Measurements from ENCODE around the gene FAM149A.

FAM149A gene

DNA sequence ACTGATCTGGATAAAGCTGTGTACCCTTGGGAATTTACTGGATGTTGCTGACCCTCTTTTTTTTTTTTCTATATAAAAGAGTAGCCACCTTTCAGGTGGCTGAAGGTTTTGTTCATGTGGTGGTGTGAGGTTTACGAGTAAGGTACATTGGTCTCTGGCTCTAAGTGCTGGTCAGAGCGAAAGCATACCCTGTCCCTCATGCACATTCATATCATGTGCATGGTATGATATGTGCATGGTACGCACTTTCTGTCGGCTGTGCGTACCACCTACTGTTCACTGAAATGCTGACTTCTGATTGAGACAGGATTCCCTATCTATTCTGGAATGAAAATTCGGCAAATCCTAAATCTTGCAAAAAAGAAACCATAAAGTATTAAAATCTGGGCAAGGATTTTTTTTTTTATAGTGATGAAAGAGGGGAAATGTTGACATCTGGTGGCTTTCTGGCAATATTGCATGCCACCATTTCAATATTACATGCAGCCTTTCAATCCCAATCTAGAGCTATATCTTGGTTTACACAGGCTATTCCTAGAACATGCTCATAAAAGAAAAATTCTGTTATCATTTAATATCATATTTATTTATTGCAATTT lies 32.8 kb downstream of the FAM149A start:
- Histone ChIP-seq H3K27ac (no peak overlapping the region), H3K27me3 (ENCODE audit: insufficient read depth, low read depth) (no peaks in the 10 kb centered on the region), H3K79me2 (ENCODE audit: insufficient read depth, low read depth) (no peaks in the 10 kb centered on the region), H3K4me3 (IDR thresholded peaks at IDR 0.05; ENCODE audit: insufficient read depth, low read depth, low read length) (no peak overlapping the region), H4K20me1 (ENCODE audit: insufficient read depth) (no peaks in the 10 kb centered on the region), H3K4me2 (no peak overlapping the region), H3K4me1 (ENCODE audit: low read depth, poor library complexity, severe bottlenecking) (peaks cover 9% of the 10 kb centered on the region), H2AFZ (ENCODE audit: low read depth) (no peak overlapping the region), H3K36me3 (ENCODE audit: insufficient read depth) (no peaks in the 10 kb centered on the region), H3K9ac (no peak overlapping the region)
- TF ChIP-seq, protein P1, sequence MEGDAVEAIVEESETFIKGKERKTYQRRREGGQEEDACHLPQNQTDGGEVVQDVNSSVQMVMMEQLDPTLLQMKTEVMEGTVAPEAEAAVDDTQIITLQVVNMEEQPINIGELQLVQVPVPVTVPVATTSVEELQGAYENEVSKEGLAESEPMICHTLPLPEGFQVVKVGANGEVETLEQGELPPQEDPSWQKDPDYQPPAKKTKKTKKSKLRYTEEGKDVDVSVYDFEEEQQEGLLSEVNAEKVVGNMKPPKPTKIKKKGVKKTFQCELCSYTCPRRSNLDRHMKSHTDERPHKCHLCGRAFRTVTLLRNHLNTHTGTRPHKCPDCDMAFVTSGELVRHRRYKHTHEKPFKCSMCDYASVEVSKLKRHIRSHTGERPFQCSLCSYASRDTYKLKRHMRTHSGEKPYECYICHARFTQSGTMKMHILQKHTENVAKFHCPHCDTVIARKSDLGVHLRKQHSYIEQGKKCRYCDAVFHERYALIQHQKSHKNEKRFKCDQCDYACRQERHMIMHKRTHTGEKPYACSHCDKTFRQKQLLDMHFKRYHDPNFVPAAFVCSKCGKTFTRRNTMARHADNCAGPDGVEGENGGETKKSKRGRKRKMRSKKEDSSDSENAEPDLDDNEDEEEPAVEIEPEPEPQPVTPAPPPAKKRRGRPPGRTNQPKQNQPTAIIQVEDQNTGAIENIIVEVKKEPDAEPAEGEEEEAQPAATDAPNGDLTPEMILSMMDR (conservative IDR thresholded peaks at IDR 0.05; ENCODE audit: low read depth, low read length): peak; percentile 78

DNA sequence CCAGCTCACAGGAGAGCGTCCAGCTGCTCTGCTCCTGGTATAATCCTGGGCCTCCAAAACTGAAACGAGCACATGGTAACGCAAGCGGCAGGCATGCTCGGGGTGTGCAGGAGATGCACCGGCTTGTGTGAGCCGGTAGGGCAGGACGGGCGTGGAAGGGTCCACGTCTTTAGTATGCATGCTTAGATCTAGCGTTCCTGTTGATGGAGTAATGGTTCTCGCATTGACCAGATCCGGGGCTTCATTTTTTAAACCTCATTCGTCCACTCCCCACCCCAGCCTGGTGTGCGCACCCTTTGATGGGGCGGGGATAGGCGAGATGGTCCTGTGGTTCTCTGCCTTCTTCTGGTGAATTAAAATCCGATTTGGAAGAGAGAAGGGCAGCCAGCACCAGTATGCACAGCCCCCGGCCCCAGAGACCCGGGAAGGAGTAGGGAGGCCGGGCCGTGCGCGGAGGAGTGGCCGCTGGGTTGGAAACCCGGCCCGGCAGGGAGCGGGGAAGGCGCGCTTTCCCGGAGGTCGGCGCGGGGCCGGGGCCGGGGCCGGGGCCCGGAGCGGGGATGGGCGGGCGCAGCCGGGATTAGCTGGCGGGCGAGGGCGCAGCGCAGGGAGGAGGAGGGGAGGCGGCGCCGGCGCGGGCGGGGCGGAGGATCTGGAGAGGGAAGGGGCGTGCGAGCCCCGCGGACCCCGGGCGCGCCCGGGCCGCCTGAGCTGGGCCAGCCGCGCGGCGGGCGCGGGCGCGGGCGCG lies 39.9 kb downstream of the FAM149A start:
- Histone ChIP-seq H3K4me3 (IDR thresholded peaks at IDR 0.05; ENCODE audit: insufficient read depth, low read depth, low read length) (peak overlapping the region; percentile 37), H4K20me1 (ENCODE audit: insufficient read depth) (no peaks in the 10 kb centered on the region), H3K79me2 (ENCODE audit: insufficient read depth, low read depth) (no peaks in the 10 kb centered on the region), H2AFZ (ENCODE audit: low read depth) (peak overlapping the region; percentile 100), H3K27me3 (ENCODE audit: insufficient read depth, low read depth) (no peaks in the 10 kb centered on the region), H3K4me2 (peak overlapping the region; percentile 94), H3K4me1 (ENCODE audit: low read depth, poor library complexity, severe bottlenecking) (peaks cover 12% of the 10 kb centered on the region), H3K27ac (peak overlapping the region; percentile 87), H3K36me3 (ENCODE audit: insufficient read depth) (no peaks in the 10 kb centered on the region), H3K9ac (peak overlapping the region; percentile 89)
- TF ChIP-seq, protein P1 (conservative IDR thresholded peaks at IDR 0.05; ENCODE audit: low read depth, low read length): no peak

DNA sequence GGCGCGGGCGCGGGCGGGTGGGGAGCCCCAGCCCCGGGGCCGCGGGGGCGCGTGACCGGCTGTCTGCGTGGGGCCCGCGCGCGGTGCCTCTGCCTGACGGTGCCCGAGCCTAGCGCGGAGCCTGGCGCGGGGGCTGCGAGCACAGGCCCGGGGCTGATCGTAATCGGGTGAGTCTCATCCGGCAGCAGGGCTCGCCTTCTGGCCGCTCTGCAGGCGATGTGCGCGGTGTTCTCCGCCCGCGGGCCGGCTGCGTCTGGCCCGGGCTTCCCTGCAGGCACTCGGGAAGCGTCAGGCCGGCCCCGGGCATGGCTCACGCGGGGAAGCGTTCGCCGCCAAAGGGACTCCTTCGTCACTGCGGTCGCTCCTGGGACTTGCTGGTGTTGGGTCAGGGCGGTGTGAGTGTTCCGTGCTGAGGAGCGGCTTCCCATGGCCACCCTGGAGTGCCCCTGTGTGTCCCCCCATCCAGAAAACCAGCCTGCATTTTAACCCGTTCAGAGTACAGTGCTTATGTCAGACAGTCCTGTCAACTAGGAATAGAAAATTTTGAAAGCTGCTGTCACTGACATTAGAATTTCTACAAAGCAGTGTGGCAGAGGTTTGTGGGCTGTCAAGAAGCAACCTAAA lies 40.6 kb downstream of the FAM149A start:
- TF ChIP-seq, protein P1 (conservative IDR thresholded peaks at IDR 0.05; ENCODE audit: low read depth, low read length): no peak
- Histone ChIP-seq H3K79me2 (ENCODE audit: insufficient read depth, low read depth) (no peaks in the 10 kb centered on the region), H3K36me3 (ENCODE audit: insufficient read depth) (no peaks in the 10 kb centered on the region), H3K4me3 (IDR thresholded peaks at IDR 0.05; ENCODE audit: insufficient read depth, low read depth, low read length) (no peak overlapping the region), H3K4me2 (peak overlapping the region; percentile 47; the same call in 1 of the 2 replicates), H3K9ac (peak overlapping the region; percentile 46; the same call in 1 of the 2 replicates), H2AFZ (ENCODE audit: low read depth) (peak overlapping the region; percentile 58; the same call in 1 of the 2 replicates), H3K27ac (no peak overlapping the region), H3K4me1 (ENCODE audit: low read depth, poor library complexity, severe bottlenecking) (peaks cover 12% of the 10 kb centered on the region), H3K27me3 (ENCODE audit: insufficient read depth, low read depth) (no peaks in the 10 kb centered on the region), H4K20me1 (ENCODE audit: insufficient read depth) (no peaks in the 10 kb centered on the region)

DNA sequence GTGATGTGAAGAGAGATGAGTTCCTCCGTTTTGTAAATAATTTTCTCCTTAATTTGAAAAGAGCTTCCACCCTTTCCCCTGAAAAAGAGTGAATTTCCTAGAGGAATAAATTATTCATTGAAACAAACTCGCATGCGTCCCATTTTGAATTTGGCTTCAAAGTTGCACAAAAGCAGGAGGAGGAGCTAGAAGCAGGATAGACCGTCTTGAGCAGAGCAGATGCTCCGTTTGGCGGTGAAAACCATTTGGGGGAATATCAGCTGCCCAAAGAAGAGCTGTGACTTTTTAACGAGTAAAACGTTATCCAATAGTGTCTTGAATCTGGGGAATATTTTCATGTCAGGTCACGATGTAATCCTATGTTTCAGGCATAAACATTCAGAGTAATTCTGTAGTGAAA lies 42.0 kb downstream of the FAM149A start:
- Histone ChIP-seq H3K4me1 (ENCODE audit: low read depth, poor library complexity, severe bottlenecking) (peaks cover 12% of the 10 kb centered on the region), H3K4me3 (IDR thresholded peaks at IDR 0.05; ENCODE audit: insufficient read depth, low read depth, low read length) (no peak overlapping the region), H3K4me2 (no peak overlapping the region)

More for the DNA sequence above, 42.0 kb downstream of the FAM149A start:
- TF ChIP-seq, protein P1 (conservative IDR thresholded peaks at IDR 0.05; ENCODE audit: low read depth, low read length): no peak
- Histone ChIP-seq H2AFZ (ENCODE audit: low read depth) (no peak overlapping the region), H3K27ac (no peak overlapping the region), H4K20me1 (ENCODE audit: insufficient read depth) (no peaks in the 10 kb centered on the region), H3K36me3 (ENCODE audit: insufficient read depth) (no peaks in the 10 kb centered on the region), H3K79me2 (ENCODE audit: insufficient read depth, low read depth) (no peaks in the 10 kb centered on the region), H3K27me3 (ENCODE audit: insufficient read depth, low read depth) (no peaks in the 10 kb centered on the region), H3K9ac (no peak overlapping the region)

Data from KMS-11 (cell line).